Measurements from ENCODE around the gene PRICKLE2. TPM values are rescaled to one million over a fixed set of nuclear protein-coding genes. Genes with fewer than 3 reads are reported as not detected.

PRICKLE2 gene
- polyA plus RNA-seq, 2 of the 4 experiments (the other 2 are of a cell fraction): 5.3 to 6.3 TPM

- ChIA-PET CTCF (interaction anchor here (0.6 to 5.9 kb wide), 33 partner anchors 8 to 778 kb away, joined by 3 to 41 read pairs (median 6); partner anchors contain the start of gene PSMD6), POLR2A (interaction anchor here (1.8 to 2.1 kb wide), 2 partner anchors 37 to 42 kb away, joined by 7 to 14 read pairs; no protein-coding TSS in a partner anchor)
- peak in 1 of 2 experiments; percentile 68 for DNase-seq (ENCODE audit: low read depth in 1 of 2, low spot score in 1 of 2)
- Histone ChIP-seq H3K9me3 (no peaks in the 10 kb centered on the region), H3K27ac (peak overlapping the region; percentile 91 to 93), H3K4me3 (peak overlapping the region; percentile 70), H3K4me1 (peaks cover 43% of the 10 kb centered on the region), H3K4me2 (peak overlapping the region; percentile 76)
- TF ChIP-seq SMC3 (IDR thresholded peaks at IDR 0.05) (peak; percentile 79), RAD21 (conservative IDR thresholded peaks at IDR 0.05 in 1 of 2, IDR thresholded peaks at IDR 0.05 in 1 of 2) (peak; percentile 75), ESRRA (IDR thresholded peaks at IDR 0.05; ENCODE audit: borderline replicate concordance, low read length) (no peak), RFX5 (IDR thresholded peaks at IDR 0.05) (no peak), CTCF (IDR thresholded peaks at IDR 0.05) (peak; percentile 45), ELK1 (IDR thresholded peaks at IDR 0.05; ENCODE audit: low read depth, low read length) (no peak), ZSCAN20 (CRISPR knock-in tag; IDR thresholded peaks at IDR 0.05) (no peak), MAX (IDR thresholded peaks at IDR 0.05) (peak; percentile 12; the same call in 1 of the 2 replicates), ZC3H11A (IDR thresholded peaks at IDR 0.05) (no peak), KDM1A (IDR thresholded peaks at IDR 0.05; ENCODE audit: low read depth) (no peak), EHF (CRISPR knock-in tag; IDR thresholded peaks at IDR 0.05) (no peak)
- no peak for FAIRE-seq
- ATAC-seq: peak; percentile 61 to 69
- 5% methylated on average over 9 of the region's 9 CpGs for WGBS (ENCODE audit: missing lambda C conversion rate)
These were observed 1.2 kb downstream of the PRICKLE2 start for GRCh38 chr3:64223791-64224745.

GRCh38 chr3:64222501-64223111, 2.7 kb downstream of the PRICKLE2 start:
- no peak for DNase-seq (ENCODE audit: low read depth in 1 of 2, low spot score in 1 of 2)
- H3K9me3 ChIP-seq: no peaks in the 10 kb centered on the region
- H3K27ac ChIP-seq: peak overlapping the region; percentile 91 to 93
- ATAC-seq: no peak
- H3K4me2 ChIP-seq: peak overlapping the region; percentile 76
- 66% methylated on average over 3 of the region's 3 CpGs for WGBS (ENCODE audit: missing lambda C conversion rate)
- no peak for TF ChIP-seq MAX (IDR thresholded peaks at IDR 0.05)
- no peak for TF ChIP-seq HOXB5 (CRISPR knock-in tag; IDR thresholded peaks at IDR 0.05)
- no peak for TF ChIP-seq KDM1A (IDR thresholded peaks at IDR 0.05; ENCODE audit: low read depth)
- TF ChIP-seq ZSCAN20 (CRISPR knock-in tag; IDR thresholded peaks at IDR 0.05): no peak
- no peak for TF ChIP-seq E2F6 (IDR thresholded peaks at IDR 0.05; ENCODE audit: borderline replicate concordance, low read depth)
- no peak for TF ChIP-seq RCOR1 (IDR thresholded peaks at IDR 0.05; ENCODE audit: low read depth, low read length)
- TF ChIP-seq SMC3 (IDR thresholded peaks at IDR 0.05): no peak
- TF ChIP-seq JUN (IDR thresholded peaks at IDR 0.05): no peak
- TF ChIP-seq JUNB (IDR thresholded peaks at IDR 0.05): no peak
- TF ChIP-seq USF2 (IDR thresholded peaks at IDR 0.05): no peak
- TF ChIP-seq HEYL (CRISPR knock-in tag; IDR thresholded peaks at IDR 0.05): no peak
- ChIA-PET CTCF (interaction anchor here (0.7 to 3.2 kb wide), 12 partner anchors 13 to 199 kb away, joined by 3 to 27 read pairs (median 6); partner anchors contain the start of gene PSMD6), POLR2A (no interaction called here)
- H3K4me1 ChIP-seq: peaks cover 57% of the 10 kb centered on the region
- H3K4me3 ChIP-seq: peak overlapping the region; percentile 70
- FAIRE-seq: no peak
